Hepatocyte (in vitro differentiated cells): ENCODE results near the gene NOD1. TPM values are rescaled to one million over a fixed set of nuclear protein-coding genes. Genes with fewer than 3 reads are reported as not detected.

ENCODE experiments used
- DNase-seq: peaks from one replicate; pipeline ENCODE4 v3.0.0-alpha.2; 2016; ENCODE audit warnings: low spot score
- H2AFZ ChIP-seq: fragments of 200-600 bp; sonication (generic); 2 replicates; pipeline ENCODE4 v1.6.0; 2016; ENCODE audit warnings: antibody characterized with exemption, mild to moderate bottlenecking
- H3K27ac ChIP-seq: fragments of 200-600 bp; sonication (generic); 2 replicates; pipeline ENCODE4 v1.5.1; 2016; ENCODE audit warnings: mild to moderate bottlenecking
- H3K27me3 ChIP-seq: fragments of 200-600 bp; sonication (generic); 2 replicates; pipeline ENCODE4 v1.6.1; 2016
- H3K36me3 ChIP-seq: fragments of 200-600 bp; sonication (generic); replicated peaks from 2 replicates; pipeline ENCODE4 v1.5.1; 2016; ENCODE audit warnings: low read depth; ENCODE audit not compliant: insufficient read depth
- H3K4me1 ChIP-seq: fragments of 200-600 bp; sonication (generic); 2 replicates; pipeline ENCODE4 v1.5.1; 2016; ENCODE audit warnings: mild to moderate bottlenecking, moderate library complexity; ENCODE audit not compliant: insufficient read depth
- H3K4me2 ChIP-seq: fragments of 200-600 bp; sonication (generic); 2 replicates; pipeline ENCODE4 v1.6.0; 2016
- H3K4me3 ChIP-seq: fragments of 200-600 bp; sonication (generic); 2 replicates; pipeline ENCODE4 v1.5.1; 2016; ENCODE audit warnings: mild to moderate bottlenecking
- H3K79me2 ChIP-seq: fragments of 200-600 bp; sonication (generic); 2 replicates; pipeline ENCODE4 v1.6.0; 2017; ENCODE audit warnings: mild to moderate bottlenecking
- H3K9me2 ChIP-seq: fragments of 200-600 bp; sonication (generic); replicated peaks from 2 replicates; pipeline ENCODE4 v1.6.0; 2017; ENCODE audit warnings: mild to moderate bottlenecking; ENCODE audit not compliant: insufficient read depth
- H3K9me3 ChIP-seq: fragments of 200-600 bp; sonication (generic); 2 replicates; pipeline ENCODE4 v1.5.1; 2016; ENCODE audit warnings: low read depth, mild to moderate bottlenecking
- H4K20me1 ChIP-seq: fragments of 200-600 bp; sonication (generic); 2 replicates; pipeline ENCODE4 v1.6.0; 2016; ENCODE audit warnings: mild to moderate bottlenecking; ENCODE audit not compliant: insufficient read depth, poor library complexity, severe bottlenecking
- CTCF ChIP-seq: fragments of 200-600 bp; sonication (generic); IDR thresholded peaks from 2 replicates; pipeline ENCODE4 v1.5.1; 2016; ENCODE audit warnings: antibody characterized with exemption, mild to moderate bottlenecking; ENCODE audit not compliant: poor library complexity
- EZH2 ChIP-seq: fragments of 200-600 bp; sonication (generic); IDR thresholded peaks from 2 replicates; pipeline ENCODE4 v1.6.1; 2016; ENCODE audit warnings: antibody characterized with exemption, mild to moderate bottlenecking, borderline replicate concordance
- EZH2phosphoT487 ChIP-seq: fragments of 200-600 bp; sonication (generic); IDR thresholded peaks from one replicate; pipeline ENCODE4 v1.6.1; 2018; ENCODE audit warnings: antibody characterized with exemption, mild to moderate bottlenecking, low read depth, moderate library complexity; ENCODE audit not compliant: unreplicated experiment, severe bottlenecking
- WGBS: methylation state at CpG from one replicate; pipeline ENCODE4 v1.1.6; 2016; ENCODE audit warnings: low lambda C conversion rate; ENCODE audit errors: missing lambda C conversion rate; 5-methylcytosine and 5-hydroxymethylcytosine counted together
- polyA plus RNA-seq: library from polyadenylated mRNA; unstranded; fragments of >200 nt; fragmentation: Nextera tagmentation; extraction: Ambion mirVana; gene quantifications from 2 replicates; pipeline ENCODE4 v1.2.1, GENCODE V29; 2016
- total RNA-seq: library from RNA; depleted of rRNA; stranded (reverse); fragments of >200 nt; gene quantifications from 2 replicates; pipeline ENCODE4 v1.2.3, GENCODE V29; 2014

The NOD1 gene
- total and polyA plus RNA-seq, 2 experiments from 2014 or later, result 3.0 to 6.1 TPM

GRCh38 chr7:30445770-30446169, 32.8 kb downstream of the NOD1 start:
- Histone ChIP-seq H3K4me1 (no peaks in the 10 kb centered on the region), H3K4me3 (no peak overlapping the region), H3K9me2 (no peaks in the 10 kb centered on the region), H3K27me3 (no peaks in the 10 kb centered on the region), H4K20me1 (no peaks in the 10 kb centered on the region), H3K9me3 (no peaks in the 10 kb centered on the region), H3K27ac (no peak overlapping the region), H3K4me2 (no peak overlapping the region), H3K79me2 (no peaks in the 10 kb centered on the region), H3K36me3 (no peaks in the 10 kb centered on the region), H2AFZ (no peak overlapping the region)
- TF ChIP-seq EZH2 (no peak), CTCF (no peak), EZH2phosphoT487 (no peak)
- 86% methylated on average over 7 of the region's 7 CpGs for WGBS
- DNase-seq, result peak; percentile 46

DNA sequence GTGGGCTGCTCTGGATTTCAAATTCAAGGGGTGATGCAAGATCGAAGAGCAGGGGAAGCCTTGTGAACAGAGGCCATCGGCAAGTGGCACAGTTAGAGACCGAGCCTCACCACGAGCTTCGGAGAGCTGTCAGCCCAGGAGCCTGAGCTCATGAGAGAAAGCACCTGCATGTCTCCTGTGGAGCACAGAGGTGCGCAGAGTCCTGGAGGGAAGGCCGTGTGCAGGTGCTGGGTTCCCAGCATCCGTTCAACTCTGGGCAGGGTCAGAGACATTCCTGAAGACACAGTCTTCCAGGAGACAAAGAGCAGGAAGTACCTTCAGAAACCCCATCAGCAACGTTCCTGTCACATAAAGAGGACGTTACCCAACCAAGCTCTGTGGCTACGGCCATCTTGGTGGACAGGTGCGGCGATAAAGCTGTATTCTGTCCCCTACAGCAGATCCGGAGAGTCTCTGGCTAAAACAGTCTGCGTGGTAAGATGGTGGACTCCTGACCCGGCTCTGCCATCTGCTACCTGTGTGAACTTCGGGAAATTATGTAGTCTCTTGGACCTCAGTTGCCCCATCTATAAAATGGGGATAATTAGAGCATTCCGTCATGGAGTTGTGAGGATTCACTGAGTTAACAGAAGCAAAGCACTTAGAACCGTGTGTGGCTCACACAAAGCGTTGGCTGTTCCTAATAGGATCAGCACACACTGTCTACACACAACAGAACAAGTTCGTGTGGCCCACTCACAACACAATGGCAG, 40.6 kb downstream of the NOD1 start:
- no peaks in the 10 kb centered on the region for H3K9me3 ChIP-seq
- WGBS, result 95% methylated on average over 21 of the region's 21 CpGs
- no peak for DNase-seq
- H4K20me1 ChIP-seq, result no peaks in the 10 kb centered on the region
- H3K4me2 ChIP-seq, result no peak overlapping the region
- TF ChIP-seq EZH2phosphoT487 (no peak), CTCF (no peak), EZH2 (no peak)
- no peaks in the 10 kb centered on the region for H3K79me2 ChIP-seq
- H3K4me3 ChIP-seq, result no peak overlapping the region
- H3K27ac ChIP-seq, result no peak overlapping the region
- H3K27me3 ChIP-seq, result no peaks in the 10 kb centered on the region
- H3K36me3 ChIP-seq, result no peaks in the 10 kb centered on the region
- H3K4me1 ChIP-seq, result no peaks in the 10 kb centered on the region
- H2AFZ ChIP-seq, result no peak overlapping the region
- no peaks in the 10 kb centered on the region for H3K9me2 ChIP-seq

GRCh38 chr7:30436518-30436917, 42.1 kb downstream of the NOD1 start:
- H3K4me3 ChIP-seq, result no peak overlapping the region
- WGBS, result 90% methylated on average over 1 of the region's 1 CpG
- DNase-seq, result no peak
- H3K4me2 ChIP-seq, result no peak overlapping the region
- H3K9me2 ChIP-seq, result no peaks in the 10 kb centered on the region
- H3K4me1 ChIP-seq, result no peaks in the 10 kb centered on the region
- no peaks in the 10 kb centered on the region for H3K79me2 ChIP-seq
- H3K27me3 ChIP-seq, result no peaks in the 10 kb centered on the region
- H3K27ac ChIP-seq, result no peak overlapping the region
- no peaks in the 10 kb centered on the region for H4K20me1 ChIP-seq
- H3K9me3 ChIP-seq, result no peaks in the 10 kb centered on the region
- TF ChIP-seq EZH2phosphoT487, result no peak
- TF ChIP-seq CTCF, result no peak
- TF ChIP-seq EZH2, result no peak
- H3K36me3 ChIP-seq, result no peaks in the 10 kb centered on the region
- H2AFZ ChIP-seq, result no peak overlapping the region
